ENCODE results near the gene MBOAT1.

MBOAT1 gene

GRCh38 chr6:20168690-20169089 lies 43.6 kb downstream of the MBOAT1 start:
- H3K4me3 ChIP-seq: no peak overlapping the region
- H3K27me3 ChIP-seq: no peaks in the 10 kb centered on the region
- H3K36me3 ChIP-seq: no peaks in the 10 kb centered on the region
- DNase-seq: no peak
- peaks cover 0 to 20% (median 8%) of the 10 kb centered on the region in 4 donors for H3K4me1 ChIP-seq
- intact Hi-C loops (cut with DNase I; ENCODE audit: low total_unique reads): no loop called here
- H3K27ac ChIP-seq: peak overlapping the region in 1 of 2 donors; percentile 31
- TF ChIP-seq, protein P1, sequence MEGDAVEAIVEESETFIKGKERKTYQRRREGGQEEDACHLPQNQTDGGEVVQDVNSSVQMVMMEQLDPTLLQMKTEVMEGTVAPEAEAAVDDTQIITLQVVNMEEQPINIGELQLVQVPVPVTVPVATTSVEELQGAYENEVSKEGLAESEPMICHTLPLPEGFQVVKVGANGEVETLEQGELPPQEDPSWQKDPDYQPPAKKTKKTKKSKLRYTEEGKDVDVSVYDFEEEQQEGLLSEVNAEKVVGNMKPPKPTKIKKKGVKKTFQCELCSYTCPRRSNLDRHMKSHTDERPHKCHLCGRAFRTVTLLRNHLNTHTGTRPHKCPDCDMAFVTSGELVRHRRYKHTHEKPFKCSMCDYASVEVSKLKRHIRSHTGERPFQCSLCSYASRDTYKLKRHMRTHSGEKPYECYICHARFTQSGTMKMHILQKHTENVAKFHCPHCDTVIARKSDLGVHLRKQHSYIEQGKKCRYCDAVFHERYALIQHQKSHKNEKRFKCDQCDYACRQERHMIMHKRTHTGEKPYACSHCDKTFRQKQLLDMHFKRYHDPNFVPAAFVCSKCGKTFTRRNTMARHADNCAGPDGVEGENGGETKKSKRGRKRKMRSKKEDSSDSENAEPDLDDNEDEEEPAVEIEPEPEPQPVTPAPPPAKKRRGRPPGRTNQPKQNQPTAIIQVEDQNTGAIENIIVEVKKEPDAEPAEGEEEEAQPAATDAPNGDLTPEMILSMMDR (IDR thresholded peaks at IDR 0.05): no peak
- no peaks in the 10 kb centered on the region for H3K9me3 ChIP-seq

GRCh38 chr6:20167601-20168000 lies 44.7 kb downstream of the MBOAT1 start:
- H3K27ac ChIP-seq: no peak overlapping the region
- H3K4me3 ChIP-seq: no peak overlapping the region
- H3K36me3 ChIP-seq: no peaks in the 10 kb centered on the region
- TF ChIP-seq, protein P1 (IDR thresholded peaks at IDR 0.05): no peak
- no peaks in the 10 kb centered on the region for H3K9me3 ChIP-seq
- DNase-seq: no peak
- no peaks in the 10 kb centered on the region for H3K27me3 ChIP-seq
- intact Hi-C loops (cut with DNase I; ENCODE audit: low total_unique reads): no loop called here
- peaks cover 0 to 20% (median 8%) of the 10 kb centered on the region in 4 donors for H3K4me1 ChIP-seq

DNA sequence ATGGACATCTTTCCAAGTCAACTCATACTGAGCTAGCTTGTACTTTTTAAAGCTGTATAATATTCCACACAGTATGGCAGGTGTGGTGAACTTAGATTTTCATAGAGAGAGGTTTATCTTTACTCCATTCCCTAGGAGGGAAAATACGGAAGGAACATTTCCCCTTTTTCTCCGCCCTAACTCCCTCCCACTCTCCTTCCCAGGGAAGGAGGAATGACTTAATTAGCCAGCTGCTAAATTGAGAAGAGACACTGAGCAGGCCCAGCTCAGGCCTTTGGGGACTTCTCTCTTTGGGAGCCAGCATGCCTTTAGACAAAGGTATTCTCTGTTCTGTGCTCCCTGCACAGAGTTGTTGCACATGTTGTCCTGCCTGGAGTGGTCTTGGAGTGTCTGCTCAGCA lies 46.1 kb downstream of the MBOAT1 start:
- DNase-seq: no peak
- Histone ChIP-seq H3K27me3 (no peaks in the 10 kb centered on the region), H3K36me3 (no peaks in the 10 kb centered on the region), H3K9me3 (no peaks in the 10 kb centered on the region), H3K27ac (no peak overlapping the region), H3K4me3 (no peak overlapping the region), H3K4me1 (peaks cover 0 to 20% (median 8%) of the 10 kb centered on the region in 4 donors)
- TF ChIP-seq, protein P1 (IDR thresholded peaks at IDR 0.05): no peak
- intact Hi-C loops (cut with DNase I; ENCODE audit: low total_unique reads): no loop called here

DNA sequence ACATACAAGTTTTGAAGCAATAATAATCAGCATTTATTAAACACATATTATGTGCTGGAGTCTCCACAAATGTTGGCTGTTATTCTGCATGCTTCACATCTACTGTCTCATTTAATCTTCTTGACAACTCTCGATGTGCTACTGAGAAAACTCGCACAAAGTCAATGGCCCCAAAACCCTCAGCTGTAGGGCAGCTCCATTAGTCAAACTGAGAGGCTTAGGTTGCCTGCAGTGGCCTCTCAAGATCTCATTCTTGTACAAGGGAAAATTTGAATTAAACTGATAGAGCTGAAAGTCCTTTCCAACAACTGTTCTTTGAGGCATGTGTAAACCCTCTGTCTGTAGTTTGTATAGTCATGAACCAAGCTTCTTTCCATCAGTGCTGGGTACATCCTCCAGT lies 49.8 kb downstream of the MBOAT1 start:
- peaks cover 0 to 10% (median 4%) of the 10 kb centered on the region in 4 donors for H3K4me1 ChIP-seq
- no peaks in the 10 kb centered on the region for H3K27me3 ChIP-seq
- H3K4me3 ChIP-seq: no peak overlapping the region
- H3K9me3 ChIP-seq: no peaks in the 10 kb centered on the region
- TF ChIP-seq, protein P1 (IDR thresholded peaks at IDR 0.05): no peak
- DNase-seq: no peak
- H3K36me3 ChIP-seq: no peaks in the 10 kb centered on the region
- intact Hi-C loops (cut with DNase I; ENCODE audit: low total_unique reads): no loop called here
- no peak overlapping the region for H3K27ac ChIP-seq

- peak overlapping the region in 1 of 2 donors; percentile 31 for H3K27ac ChIP-seq
- no peaks in the 10 kb centered on the region for H3K9me3 ChIP-seq
- TF ChIP-seq, protein P1 (IDR thresholded peaks at IDR 0.05): no peak
- H3K4me1 ChIP-seq: peaks cover 0 to 10% (median 4%) of the 10 kb centered on the region in 4 donors
- no peak for DNase-seq
- no peaks in the 10 kb centered on the region for H3K27me3 ChIP-seq
- intact Hi-C loops (cut with DNase I; ENCODE audit: low total_unique reads): no loop called here
- H3K36me3 ChIP-seq: no peaks in the 10 kb centered on the region
- H3K4me3 ChIP-seq: no peak overlapping the region
These were observed 51.6 kb downstream of the MBOAT1 start for GRCh38 chr6:20160541-20161283.

Measured in tibial artery (tissue), 4 donors.